MM.1S (cell line): ENCODE data around the gene NOMO2.
"Not testable (repeated sequence)": the region's sequence is repeated elsewhere in the genome, so short reads cannot be mapped to it uniquely, and the experiment has no call there.

Source experiments
- CTCF ChIP-seq: fragments of 300-600 bp; sonication (generic); IDR thresholded peaks from 2 replicates; pipeline ENCODE4 v1.5.1; 2016; ENCODE audit warnings: antibody characterized with exemption, low read length, mixed read lengths
- EZH2 ChIP-seq: fragments of 300-600 bp; sonication (generic); optimal IDR thresholded peaks from 2 replicates; pipeline ENCODE3; 2017; ENCODE audit warnings: low read depth, mild to moderate bottlenecking, antibody characterized with exemption, low read length, mixed read lengths

DNA sequence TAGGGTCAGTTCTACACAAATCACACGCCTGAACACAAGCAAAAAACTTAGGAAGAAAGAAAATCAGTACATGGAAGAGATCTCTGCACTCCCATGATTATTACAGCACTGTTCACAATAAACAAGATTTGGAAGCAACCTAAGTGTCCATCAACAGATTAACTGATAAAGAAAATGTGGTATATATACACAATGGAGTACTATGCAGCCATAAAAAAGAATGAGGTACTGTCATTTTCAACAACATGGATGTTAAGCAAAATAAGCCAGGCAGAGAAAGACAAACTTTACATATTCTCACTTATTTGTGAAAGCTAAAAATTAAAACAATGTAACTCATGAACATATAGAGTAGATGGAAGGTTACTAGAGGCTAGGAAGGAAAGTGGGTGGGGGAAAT is 16.0 kb upstream of the NOMO2 start:
- TF ChIP-seq EZH2, CTCF: not testable (repeated sequence)
